NT2/D1 (cell line): ENCODE results near the gene CNPPD1.

ENCODE experiments used
- SUZ12 ChIP-seq: IDR thresholded peaks from 2 replicates; pipeline ENCODE4 v1.6.1; 2011; ENCODE audit not compliant: insufficient read length, insufficient read depth; ENCODE audit errors: extremely low read depth
- YY1 ChIP-seq: IDR thresholded peaks from 2 replicates; pipeline ENCODE4 v1.6.1; 2011; ENCODE audit not compliant: insufficient read length, insufficient read depth

DNA sequence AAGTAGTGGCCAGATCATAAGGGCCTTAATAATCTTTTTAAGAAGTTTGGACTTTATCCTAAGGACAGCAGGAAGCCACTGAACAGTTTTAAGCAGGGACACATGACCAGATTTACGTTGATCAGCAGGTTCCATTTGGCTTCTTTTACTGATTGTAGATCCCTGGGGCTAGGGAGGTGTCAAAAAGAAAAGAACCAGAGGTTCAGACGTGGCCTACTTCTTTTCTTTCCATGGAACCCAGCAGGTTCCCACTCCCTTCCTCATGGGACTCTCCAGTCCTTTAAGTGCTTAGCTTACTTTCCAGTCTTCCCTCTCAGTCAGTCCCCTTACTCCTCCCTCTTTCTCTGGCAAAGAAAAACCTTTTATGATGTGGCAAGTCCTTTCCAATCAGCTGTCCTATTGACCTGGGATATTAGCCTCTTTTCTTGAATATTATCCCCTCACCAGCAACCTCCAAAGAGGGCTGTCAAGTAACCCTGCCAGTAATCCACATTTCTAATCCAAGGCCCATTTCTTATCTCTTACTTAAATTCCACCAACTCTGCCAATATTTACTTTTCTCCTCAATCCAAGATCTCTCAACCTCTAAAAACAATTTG, 49.6 kb downstream of the CNPPD1 start:
- TF ChIP-seq YY1 (no peak), SUZ12 (no peak)
